Aortic smooth muscle cell (primary cell): ENCODE measurements around the gene HSPA14. TPM values are rescaled to one million over a fixed set of nuclear protein-coding genes. Genes with fewer than 3 reads are reported as not detected.

Experiments used
- total RNA-seq: library from RNA; depleted of rRNA; stranded (reverse); fragments of >200 nt; gene quantifications from 2 replicates; pipeline ENCODE4 v1.2.3, GENCODE V29; 2014

The HSPA14 gene, protein sequence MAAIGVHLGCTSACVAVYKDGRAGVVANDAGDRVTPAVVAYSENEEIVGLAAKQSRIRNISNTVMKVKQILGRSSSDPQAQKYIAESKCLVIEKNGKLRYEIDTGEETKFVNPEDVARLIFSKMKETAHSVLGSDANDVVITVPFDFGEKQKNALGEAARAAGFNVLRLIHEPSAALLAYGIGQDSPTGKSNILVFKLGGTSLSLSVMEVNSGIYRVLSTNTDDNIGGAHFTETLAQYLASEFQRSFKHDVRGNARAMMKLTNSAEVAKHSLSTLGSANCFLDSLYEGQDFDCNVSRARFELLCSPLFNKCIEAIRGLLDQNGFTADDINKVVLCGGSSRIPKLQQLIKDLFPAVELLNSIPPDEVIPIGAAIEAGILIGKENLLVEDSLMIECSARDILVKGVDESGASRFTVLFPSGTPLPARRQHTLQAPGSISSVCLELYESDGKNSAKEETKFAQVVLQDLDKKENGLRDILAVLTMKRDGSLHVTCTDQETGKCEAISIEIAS
- total RNA-seq: 13.4 and 14.1 TPM in 2 replicates

DNA sequence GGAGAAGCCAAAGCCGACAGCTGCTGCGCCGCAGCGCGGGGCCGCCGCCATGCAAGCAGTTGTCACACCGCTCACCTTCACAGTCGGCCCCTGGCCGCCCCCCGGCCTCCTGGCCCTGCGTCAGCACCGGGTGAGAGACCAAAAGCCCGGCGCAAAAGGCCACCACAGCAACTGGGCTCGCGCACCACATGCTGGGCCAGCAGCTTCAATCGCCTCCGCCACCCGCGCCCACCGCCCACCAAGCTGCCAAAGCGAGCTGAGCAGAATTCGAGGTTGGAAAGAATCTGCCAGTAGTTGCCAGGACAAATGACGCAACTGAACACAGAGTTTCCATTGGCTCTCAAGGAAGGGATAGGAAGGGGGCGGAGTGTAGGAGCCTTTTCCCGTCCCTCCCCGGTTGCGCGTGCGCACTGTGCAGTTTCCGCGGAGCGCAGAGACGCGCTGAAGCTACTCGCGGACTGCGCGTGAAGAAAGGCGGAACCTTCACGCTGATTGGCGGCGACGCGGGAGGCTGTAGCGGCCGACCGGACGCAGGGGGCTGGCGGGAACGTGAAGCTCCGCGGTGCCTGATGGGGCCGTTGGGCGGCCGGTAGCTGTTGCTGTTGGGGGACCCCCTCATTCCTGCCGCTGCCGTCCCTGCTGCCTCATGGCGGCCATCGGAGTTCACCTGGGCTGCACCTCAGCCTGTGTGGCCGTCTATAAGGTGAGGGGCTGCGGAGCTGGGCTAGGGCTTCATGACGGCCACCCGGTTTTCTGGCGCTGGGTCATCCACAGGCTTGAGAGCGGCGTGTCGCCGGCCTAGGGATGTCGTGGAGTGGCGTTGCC is at the start of gene HSPA14, which contains the start of the genes CDNF and MSANTD7:
TSS of gene HSPA14 (plus strand) at position 550 of the 825 bp plus-strand sequence. CDS start at position 647, 97 bp downstream.
TSS of gene CDNF (minus strand) at position 281 of the 825 bp plus-strand sequence. CDS start at position 190, 91 bp downstream.
TSS of gene MSANTD7 (plus strand) at position 550 of the 825 bp plus-strand sequence. CDS start 3,979 bp downstream, outside the sequence.

DNA sequence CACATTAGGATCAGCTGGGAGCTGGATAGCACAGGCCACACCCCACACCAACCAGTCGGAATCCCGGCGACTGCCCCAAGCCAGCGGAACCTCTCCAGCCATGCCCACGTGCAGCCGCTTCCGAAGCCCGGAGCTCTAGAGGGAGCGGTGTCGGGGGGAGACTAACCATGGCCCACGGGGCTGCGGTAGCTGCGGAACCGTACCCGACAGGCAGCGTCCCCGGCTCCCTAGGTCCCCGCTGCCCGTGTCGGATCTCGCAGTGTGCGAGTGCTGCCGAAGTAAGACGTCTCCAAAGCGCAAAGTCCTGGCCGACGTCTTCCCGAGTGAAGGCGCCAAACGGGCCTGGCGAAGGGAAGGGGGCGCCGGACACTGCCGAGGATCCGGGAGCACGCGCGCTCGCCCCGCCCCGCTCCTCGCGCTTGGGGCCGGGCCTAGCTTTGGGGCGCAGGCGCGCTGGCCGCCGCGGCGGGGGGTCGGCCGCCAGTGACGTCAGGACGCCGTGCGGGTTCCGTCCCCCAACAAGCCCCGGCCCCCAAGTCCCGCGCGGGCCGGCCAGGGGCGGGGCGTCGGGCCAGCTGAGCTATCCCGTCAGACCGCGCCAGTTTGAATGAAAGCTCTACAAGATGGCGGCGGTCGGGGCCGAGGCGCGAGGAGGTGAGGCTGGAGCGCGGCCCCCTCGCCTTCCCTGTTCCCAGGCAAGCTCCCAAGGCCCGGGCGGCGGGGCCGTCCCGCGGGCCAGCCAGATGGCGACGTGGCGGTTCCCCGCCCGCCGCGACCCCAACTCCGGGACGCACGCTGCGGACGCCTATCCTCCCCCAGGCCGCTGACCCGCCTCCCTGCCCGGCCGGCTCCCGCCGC is 40.4 kb downstream of the HSPA14 start, which contains the start of gene SUV39H2:
TSS of gene SUV39H2 (plus strand) at position 601 of the 858 bp plus-strand sequence. CDS start at position 624, 23 bp downstream.

Other genes starting within 250 kb of the HSPA14 start
- gene FAM107B, start 63.4 kb upstream of the HSPA14 start, total RNA-seq: 49.9 and 73.2 TPM in 2 replicates
- 2.0 and 2.1 TPM in 2 replicates for gene CDNF, start 269 bp upstream of the HSPA14 start, total RNA-seq
- gene MSANTD7, start within 50 bp of the HSPA14 start, total RNA-seq: 15.5 and 21.9 TPM in 2 replicates
- gene SUV39H2, start 40.6 kb downstream of the HSPA14 start, total RNA-seq: 7.8 and 10.4 TPM in 2 replicates
- 9.4 and 10.9 TPM in 2 replicates for gene DCLRE1C, start 115.8 kb downstream of the HSPA14 start, total RNA-seq
- 0.25 and 1.1 TPM in 2 replicates for gene MEIG1, start 121.1 kb downstream of the HSPA14 start, total RNA-seq
- gene OLAH, start 205.6 kb downstream of the HSPA14 start, total RNA-seq: under 0.01 TPM in 1 of 2 replicates, not detected in the other